H1 (cell line): ENCODE data around the gene ADCY7. TPM values are rescaled to one million over a fixed set of nuclear protein-coding genes. Genes with fewer than 3 reads are reported as not detected.

Experiments
- CTCF ChIA-PET: fragments of 300-600 bp; sonication (Branson Sonifier 250); formaldehyde crosslinking; loops from one replicate; lab custom pipeline; 2021; ENCODE audit not compliant: partially characterized antibody; lab: Charles Lee
- POLR2A ChIA-PET: fragments of 300-600 bp; sonication (Branson Sonifier 250); formaldehyde crosslinking; loops from one replicate; lab custom pipeline; 2021; ENCODE audit warnings: inconsistent platforms; ENCODE audit not compliant: partially characterized antibody; lab: Charles Lee
- DNase-seq, 2 experiments: peaks; one replicate each; pipeline versions ENCODE4 v3.0.0 to v3.0.0-alpha.2; 2010 to 2022; ENCODE audit warnings: low spot score in 2 of 2, low read depth in 1 of 2, mixed read lengths in 1 of 2
- FAIRE-seq: peaks from 2 replicates; lab custom pipeline; 2011; peaks lifted over from hg19 to GRCh38; lab: Jason Lieb, UNC
- H2AFZ ChIP-seq: 2 replicates; pipeline ENCODE4 v1.8.1; 2012; ENCODE audit warnings: low read length, inconsistent platforms
- H2AK5ac ChIP-seq: 2 replicates; pipeline ENCODE4 v1.6.1; 2013; ENCODE audit warnings: low read depth, low read length
- H2BK120ac ChIP-seq: replicated peaks from 2 replicates; pipeline ENCODE3; 2013; ENCODE audit warnings: low read depth, low read length, inconsistent platforms
- H2BK12ac ChIP-seq: 2 replicates; pipeline ENCODE4 v1.6.1; 2013; ENCODE audit warnings: low read depth, low read length
- H2BK15ac ChIP-seq: 2 replicates; pipeline ENCODE4 v1.6.1; 2013; ENCODE audit warnings: low read length
- H2BK20ac ChIP-seq: 2 replicates; pipeline ENCODE4 v1.6.1; 2013; ENCODE audit warnings: low read length
- H2BK5ac ChIP-seq: 2 replicates; pipeline ENCODE4 v1.6.1; 2013; ENCODE audit warnings: low read depth, low read length
- H3K14ac ChIP-seq: 2 replicates; pipeline ENCODE4 v1.6.1; 2013; ENCODE audit warnings: inconsistent platforms; ENCODE audit not compliant: insufficient read length
- H3K18ac ChIP-seq: 2 replicates; pipeline ENCODE4 v1.6.1; 2013; ENCODE audit warnings: low read length; ENCODE audit errors: extremely low read depth
- H3K23ac ChIP-seq: 2 replicates; pipeline ENCODE4 v1.6.1; 2013; ENCODE audit warnings: inconsistent platforms; ENCODE audit not compliant: insufficient read length
- H3K23me2 ChIP-seq: 2 replicates; pipeline ENCODE4 v1.6.1; 2013; ENCODE audit warnings: low read depth, low read length
- H3K27ac ChIP-seq: 2 replicates; pipeline ENCODE4 v1.6.1; 2011; ENCODE audit warnings: low read depth, low read length, inconsistent platforms
- H3K27me3 ChIP-seq, 4 experiments: replicated peaks in 1 of 4; 1 replicate in 1 of 4; 2 replicates in 3 of 4; pipeline versions ENCODE4 v1.6.1 to v1.8.1; 2011 to 2013; ENCODE audit warnings: low read length in 3 of 4, mild to moderate bottlenecking in 3 of 4, inconsistent platforms in 2 of 4, mixed read lengths in 2 of 4, moderate library complexity in 1 of 4; ENCODE audit not compliant: control insufficient read depth in 3 of 4, insufficient read depth in 3 of 4; ENCODE audit errors: extremely low read depth in 1 of 4
- H3K36me3 ChIP-seq, 4 experiments: 2 replicates each; pipeline versions ENCODE4 v1.6.1 to v1.8.1; 2011 to 2013; ENCODE audit warnings: mild to moderate bottlenecking in 4 of 4, low read length in 3 of 4, moderate library complexity in 2 of 4, control low read depth in 1 of 4, inconsistent platforms in 1 of 4; ENCODE audit not compliant: insufficient read depth in 4 of 4, control insufficient read depth in 2 of 4
- H3K4ac ChIP-seq: replicated peaks from 2 replicates; pipeline ENCODE3; 2013; ENCODE audit warnings: low read length, low read depth, mixed read lengths, inconsistent platforms; ENCODE audit not compliant: insufficient read length
- H3K4me1 ChIP-seq, 4 experiments: replicated peaks in 1 of 4; 1 replicate in 1 of 4; 2 replicates in 3 of 4; pipeline versions ENCODE4 v1.6.1 to v1.8.1; 2011 to 2013; ENCODE audit warnings: low read length in 3 of 4, inconsistent platforms in 2 of 4, mixed read lengths in 1 of 4; ENCODE audit not compliant: insufficient read depth in 4 of 4, control insufficient read depth in 3 of 4
- H3K4me2 ChIP-seq, 2 experiments: 2 replicates each; pipeline versions ENCODE4 v1.6.1 to v1.8.1; 2011 to 2013; ENCODE audit warnings: low read depth in 2 of 2, low read length in 2 of 2, control low read depth in 1 of 2, inconsistent platforms in 1 of 2, mild to moderate bottlenecking in 1 of 2; ENCODE audit not compliant: insufficient read depth in 1 of 2
- H3K4me3 ChIP-seq, 4 experiments: fragments of 200-600, 300-600 bp in 1 of 4; sonication (generic), shearing (Covaris generic), sonication (Bioruptor Twin) in 1 of 4; 2 replicates each; pipeline versions ENCODE4 v1.5.1 to v1.8.1; 2011 to 2016; ENCODE audit warnings: low read length in 4 of 4, low read depth in 3 of 4, control low read depth in 2 of 4, inconsistent platforms in 2 of 4, mild to moderate bottlenecking in 2 of 4, mixed read lengths in 1 of 4, moderate library complexity in 1 of 4; ENCODE audit not compliant: insufficient read depth in 2 of 4; ENCODE audit errors: extremely low read depth in 1 of 4
- H3K56ac ChIP-seq: replicated peaks from 2 replicates; pipeline ENCODE3; 2013; ENCODE audit warnings: low read depth, mild to moderate bottlenecking, mixed read lengths, low read length, inconsistent platforms; ENCODE audit not compliant: insufficient read length
- H3K79me1 ChIP-seq: 2 replicates; pipeline ENCODE4 v1.6.1; 2013; ENCODE audit warnings: low read depth, low read length, control low read depth
- H3K79me2 ChIP-seq, 2 experiments: 2 replicates each; pipeline versions ENCODE4 v1.6.1 to v1.8.1; 2012 to 2013; ENCODE audit warnings: low read length in 2 of 2, mild to moderate bottlenecking in 2 of 2, inconsistent platforms in 1 of 2; ENCODE audit not compliant: insufficient read depth in 2 of 2, control insufficient read depth in 1 of 2
- H3K9ac ChIP-seq, 4 experiments: replicated peaks in 1 of 4; 1 replicate in 1 of 4; 2 replicates in 3 of 4; pipeline versions ENCODE4 v1.6.1 to v1.8.1; 2011 to 2013; ENCODE audit warnings: low read depth in 3 of 4, low read length in 3 of 4, control low read depth in 2 of 4, mild to moderate bottlenecking in 2 of 4, moderate library complexity in 2 of 4, inconsistent platforms in 1 of 4; ENCODE audit errors: extremely low read depth in 1 of 4
- H3K9me3 ChIP-seq, 2 experiments: 2 replicates each; pipeline versions ENCODE4 v1.6.1 to v1.8.1; 2012 to 2013; ENCODE audit warnings: mild to moderate bottlenecking in 2 of 2, moderate library complexity in 2 of 2, control low read depth in 1 of 2, inconsistent platforms in 1 of 2, low read depth in 1 of 2, low read length in 1 of 2, mixed read lengths in 1 of 2; ENCODE audit not compliant: insufficient read depth in 2 of 2
- H4K20me1 ChIP-seq, 2 experiments: replicated peaks in 1 of 2; 2 replicates each; pipeline versions ENCODE3 to v1.8.1; 2011 to 2013; ENCODE audit warnings: inconsistent platforms in 2 of 2, low read length in 2 of 2, mild to moderate bottlenecking in 1 of 2; ENCODE audit not compliant: insufficient read depth in 2 of 2, control insufficient read depth in 1 of 2
- H4K5ac ChIP-seq: 2 replicates; pipeline ENCODE4 v1.6.1; 2013; ENCODE audit warnings: low read length, low read depth, mixed read lengths, inconsistent platforms; ENCODE audit not compliant: insufficient read length
- H4K8ac ChIP-seq: 2 replicates; pipeline ENCODE4 v1.8.0; 2013; ENCODE audit warnings: mild to moderate bottlenecking, moderate library complexity, low read length, inconsistent platforms; ENCODE audit not compliant: insufficient read depth; ENCODE audit errors: extremely low read depth
- H4K91ac ChIP-seq: replicated peaks from 2 replicates; pipeline ENCODE3; 2013; ENCODE audit warnings: low read length, mixed read lengths, inconsistent platforms; ENCODE audit not compliant: insufficient read length
- BRCA1 ChIP-seq: IDR thresholded peaks from 2 replicates; pipeline ENCODE4 v1.6.1; 2012; ENCODE audit warnings: low read depth, low read length, improper control_type of control experiment
- CHD2 ChIP-seq: IDR thresholded peaks from 2 replicates; pipeline ENCODE4 v1.6.1; 2012; ENCODE audit warnings: low read length, improper control_type of control experiment
- GTF2F1 ChIP-seq: IDR thresholded peaks from 2 replicates; pipeline ENCODE4 v1.6.1; 2012; ENCODE audit warnings: low read depth, low read length, improper control_type of control experiment, borderline replicate concordance
- HDAC2 ChIP-seq, 2 experiments: fragments of 300-600 bp in 1 of 2; sonication (generic) in 1 of 2; IDR thresholded peaks; 2 replicates each; pipeline ENCODE4 v1.6.1; 2011 to 2012; ENCODE audit warnings: low read depth in 2 of 2, low read length in 2 of 2, mild to moderate bottlenecking in 2 of 2, moderate library complexity in 2 of 2, borderline replicate concordance in 1 of 2, inconsistent platforms in 1 of 2
- HDAC6 ChIP-seq: IDR thresholded peaks from one replicate; pipeline ENCODE4 v1.7.1; 2012; ENCODE audit warnings: low read depth, mild to moderate bottlenecking, inconsistent platforms, low read length, moderate library complexity
- KDM4A ChIP-seq: IDR thresholded peaks from one replicate; pipeline ENCODE4 v1.7.1; 2012; ENCODE audit warnings: low read depth, mild to moderate bottlenecking, moderate library complexity, low read length, inconsistent platforms; ENCODE audit not compliant: severe bottlenecking
- PHF8 ChIP-seq: fragments of 200-600 bp; sonication (generic); conservative IDR thresholded peaks from 2 replicates; pipeline ENCODE4 v1.7.1; 2012; ENCODE audit warnings: low read depth, mild to moderate bottlenecking, inconsistent platforms, low read length, moderate library complexity
- POLR2A ChIP-seq, 2 experiments: IDR thresholded peaks; 1 replicate in 1 of 2; 2 replicates in 1 of 2; pipeline ENCODE4 v1.6.1; 2011; ENCODE audit warnings: low read depth in 2 of 2, low read length in 2 of 2, mild to moderate bottlenecking in 2 of 2; ENCODE audit errors: control extremely low read depth in 1 of 2
- POU5F1 ChIP-seq: IDR thresholded peaks from 2 replicates; pipeline ENCODE4 v1.6.1; 2011; ENCODE audit warnings: low read depth, mild to moderate bottlenecking, low read length, moderate library complexity
- SAP30 ChIP-seq: fragments of 300-600 bp; sonication (generic); IDR thresholded peaks from 2 replicates; pipeline ENCODE4 v1.7.1; 2012; ENCODE audit warnings: low read length, moderate library complexity, mild to moderate bottlenecking, inconsistent platforms; ENCODE audit not compliant: insufficient read depth, insufficient replicate concordance
- SP1 ChIP-seq: IDR thresholded peaks from 2 replicates; pipeline ENCODE4 v1.6.1; 2011; ENCODE audit warnings: low read depth, low read length
- SP4 ChIP-seq: IDR thresholded peaks from 2 replicates; pipeline ENCODE4 v1.6.1; 2012; ENCODE audit warnings: low read length, inconsistent platforms
- TCF12 ChIP-seq: IDR thresholded peaks from 2 replicates; pipeline ENCODE4 v1.6.1; 2011; ENCODE audit warnings: low read depth, mild to moderate bottlenecking, low read length
- USF2 ChIP-seq: IDR thresholded peaks from 2 replicates; pipeline ENCODE4 v1.6.1; 2011; ENCODE audit warnings: low read length, improper control_type of control experiment
- WGBS, 2 experiments: shearing (Covaris generic) in 1 of 2; methylation state at CpG; one replicate each; pipeline versions ENCODE4 v1.1.6 to v1.1.7; 2013 to 2015; ENCODE audit warnings: low lambda C conversion rate in 2 of 2, mixed read lengths in 2 of 2, inconsistent platforms in 1 of 2, low coverage in 1 of 2, missing lambda C conversion rate in 1 of 2; ENCODE audit not compliant: insufficient replicate concordance in 2 of 2, insufficient coverage in 1 of 2, insufficient read length in 1 of 2; ENCODE audit errors: extremely low coverage in 1 of 2, missing lambda C conversion rate in 1 of 2; 5-methylcytosine and 5-hydroxymethylcytosine counted together
- polyA plus RNA-seq, 7 experiments: library from polyadenylated mRNA; depleted of rRNA in 3 of 7; stranded (reverse) in 5 of 7; unstranded in 2 of 7; fragments of >200 nt in 5 of 7; fragments of 200-250 nt in 2 of 7; gene quantifications; 1 replicate in 5 of 7; 2 replicates in 1 of 7; 4 replicates in 1 of 7; pipeline versions ENCODE4 v1.2.1 to v1.2.3, GENCODE V29; 2011 to 2013; ENCODE audit warnings: missing spikeins in 2 of 7, mixed read lengths in 2 of 7
- total RNA-seq: library from RNA; stranded (reverse); fragmentation: NEBNext Ultra II Directional; extraction: Animal tissue kit (Norgen Biotek cat#: 25700); gene quantifications from 2 replicates; pipeline ENCODE4 v1.2.1, GENCODE V29; 2021

ADCY7 gene
- total and polyA plus RNA-seq, 2 of the 8 experiments (the other 6 are each of a cell fraction or from before 2014, with no cell fraction given) = 2.4 to 5.1 TPM

- H3K4me1 ChIP-seq = no peaks in the 10 kb centered on the region
- H3K79me2 ChIP-seq = no peaks in the 10 kb centered on the region
- H4K8ac ChIP-seq = no peak overlapping the region
- no peaks in the 10 kb centered on the region for H3K79me1 ChIP-seq
- no peak overlapping the region for H2BK20ac ChIP-seq
- H2BK12ac ChIP-seq = no peak overlapping the region
- no peak overlapping the region for H2BK15ac ChIP-seq
- H3K27me3 ChIP-seq = no peaks in the 10 kb centered on the region
- POLR2A ChIA-PET = no interaction called here
- TF ChIP-seq USF2 (no peak), BRCA1 (no peak), KDM4A (no peak), HDAC6 (no peak), SAP30 (no peak), CHD2 (no peak), SP1 (no peak), TCF12 (no peak), SP4 (no peak), PHF8 (no peak), HDAC2 (IDR thresholded peaks at IDR 0.05; ENCODE audit: borderline replicate concordance in 1 of 2, low read depth in 2 of 2, low read length in 2 of 2) (no peak), POU5F1 (no peak), GTF2F1 (no peak), POLR2A (IDR thresholded peaks at IDR 0.05; ENCODE audit: control extremely low read depth in 1 of 2, low read depth in 2 of 2, low read length in 2 of 2) (no peak)
- TF ChIP-seq, all 59 proteins: peak for 0
- no peak for FAIRE-seq
- Histone ChIP-seq H3K23me2 (no peaks in the 10 kb centered on the region), H2BK5ac (no peak overlapping the region), H3K9ac (no peak overlapping the region), H3K4ac (no peak overlapping the region), H3K9me3 (no peaks in the 10 kb centered on the region), H4K20me1 (no peaks in the 10 kb centered on the region), H3K56ac (no peak overlapping the region), H3K4me3 (no peak overlapping the region), H4K5ac (no peak overlapping the region), H3K23ac (no peak overlapping the region), H3K4me2 (no peak overlapping the region), H3K36me3 (no peaks in the 10 kb centered on the region), H2AK5ac (no peak overlapping the region), H4K91ac (no peak overlapping the region), H3K18ac (no peak overlapping the region), H2BK120ac (no peak overlapping the region), H3K14ac (no peak overlapping the region), H2AFZ (no peak overlapping the region), H3K27ac (no peak overlapping the region)
- no peak for DNase-seq
- 84% methylated on average over 5 of the region's 5 CpGs; no CpG with 5 or more reads in 1 of the 2 experiments for WGBS, 2 experiments
- CTCF ChIA-PET = interaction anchor here (0.7 to 1.0 kb wide), 2 partner anchors 12 to 214 kb away, joined by 3 read pairs; partner anchors contain the start of gene CNEP1R1
These were observed 27.5 kb upstream of the ADCY7 start for GRCh38 chr16:50238868-50239301.
